ENCODE data around the gene ATP9B.
"Not testable (repeated sequence)": the region's sequence is repeated elsewhere in the genome, so short reads cannot be mapped to it uniquely, and the experiment has no call there.

Gene ATP9B

DNA sequence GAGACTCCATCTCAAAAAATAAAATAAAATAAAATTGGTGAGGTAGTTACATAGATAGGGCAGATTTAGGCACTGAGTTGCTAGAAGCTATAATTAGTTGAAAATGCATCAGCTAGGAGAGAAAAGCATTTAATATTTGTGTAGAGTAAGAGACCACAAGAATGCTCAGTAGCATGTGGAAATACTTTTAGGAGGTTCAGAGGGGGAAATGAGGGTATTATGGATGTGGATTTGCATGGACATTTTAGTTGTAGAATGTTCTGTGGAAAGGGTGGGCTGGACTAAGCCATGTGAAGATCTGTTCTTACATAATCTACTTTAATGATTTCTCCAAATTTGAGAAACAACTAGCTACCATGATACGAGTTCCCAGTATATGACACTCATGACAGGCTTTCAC lies 95.5 kb downstream of the ATP9B start:
- no peak overlapping the region for H3K4me3 ChIP-seq (ENCODE audit: low read depth, low read length)
- TF ChIP-seq, protein P1, sequence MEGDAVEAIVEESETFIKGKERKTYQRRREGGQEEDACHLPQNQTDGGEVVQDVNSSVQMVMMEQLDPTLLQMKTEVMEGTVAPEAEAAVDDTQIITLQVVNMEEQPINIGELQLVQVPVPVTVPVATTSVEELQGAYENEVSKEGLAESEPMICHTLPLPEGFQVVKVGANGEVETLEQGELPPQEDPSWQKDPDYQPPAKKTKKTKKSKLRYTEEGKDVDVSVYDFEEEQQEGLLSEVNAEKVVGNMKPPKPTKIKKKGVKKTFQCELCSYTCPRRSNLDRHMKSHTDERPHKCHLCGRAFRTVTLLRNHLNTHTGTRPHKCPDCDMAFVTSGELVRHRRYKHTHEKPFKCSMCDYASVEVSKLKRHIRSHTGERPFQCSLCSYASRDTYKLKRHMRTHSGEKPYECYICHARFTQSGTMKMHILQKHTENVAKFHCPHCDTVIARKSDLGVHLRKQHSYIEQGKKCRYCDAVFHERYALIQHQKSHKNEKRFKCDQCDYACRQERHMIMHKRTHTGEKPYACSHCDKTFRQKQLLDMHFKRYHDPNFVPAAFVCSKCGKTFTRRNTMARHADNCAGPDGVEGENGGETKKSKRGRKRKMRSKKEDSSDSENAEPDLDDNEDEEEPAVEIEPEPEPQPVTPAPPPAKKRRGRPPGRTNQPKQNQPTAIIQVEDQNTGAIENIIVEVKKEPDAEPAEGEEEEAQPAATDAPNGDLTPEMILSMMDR (IDR thresholded peaks at IDR 0.05; ENCODE audit: low read depth, low read length) = no peak

GRCh38 chr18:79166702-79167101 lies 97.5 kb downstream of the ATP9B start:
- TF ChIP-seq, protein P1 (IDR thresholded peaks at IDR 0.05; ENCODE audit: low read depth, low read length) = no peak
- H3K4me3 ChIP-seq (ENCODE audit: low read depth, low read length) = no peak overlapping the region

- H3K4me3 ChIP-seq (ENCODE audit: low read depth, low read length) = no peak overlapping the region
- TF ChIP-seq, protein P1 (IDR thresholded peaks at IDR 0.05; ENCODE audit: low read depth, low read length) = no peak
Observed at GRCh38 chr18:79167526-79168190, 98.5 kb downstream of the ATP9B start.

- H3K4me3 ChIP-seq (ENCODE audit: low read depth, low read length) = no peak overlapping the region
- TF ChIP-seq, protein P1 (IDR thresholded peaks at IDR 0.05; ENCODE audit: low read depth, low read length) = no peak
Observed at GRCh38 chr18:79169958-79170555, 100.9 kb downstream of the ATP9B start.

DNA sequence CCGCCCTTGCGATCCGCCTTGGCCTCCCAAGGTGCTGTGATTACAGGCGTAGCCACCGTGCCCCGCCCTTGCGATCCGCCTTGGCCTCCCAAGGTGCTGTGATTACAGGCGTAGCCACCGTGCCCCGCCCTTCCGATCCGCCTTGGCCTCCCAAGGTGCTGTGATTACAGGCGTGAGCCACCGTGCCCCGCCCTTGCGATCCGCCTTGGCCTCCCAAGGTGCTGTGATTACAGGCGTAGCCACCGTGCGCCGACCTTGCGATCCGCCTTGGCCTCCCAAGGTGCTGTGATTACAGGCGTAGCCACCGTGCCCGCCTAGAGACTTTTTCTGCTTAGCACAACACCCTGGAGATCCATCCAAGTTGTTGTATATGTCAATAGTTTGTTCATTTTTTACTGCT lies 103.1 kb downstream of the ATP9B start:
- H3K4me3 ChIP-seq (ENCODE audit: low read depth, low read length) = not testable (repeated sequence)

DNA sequence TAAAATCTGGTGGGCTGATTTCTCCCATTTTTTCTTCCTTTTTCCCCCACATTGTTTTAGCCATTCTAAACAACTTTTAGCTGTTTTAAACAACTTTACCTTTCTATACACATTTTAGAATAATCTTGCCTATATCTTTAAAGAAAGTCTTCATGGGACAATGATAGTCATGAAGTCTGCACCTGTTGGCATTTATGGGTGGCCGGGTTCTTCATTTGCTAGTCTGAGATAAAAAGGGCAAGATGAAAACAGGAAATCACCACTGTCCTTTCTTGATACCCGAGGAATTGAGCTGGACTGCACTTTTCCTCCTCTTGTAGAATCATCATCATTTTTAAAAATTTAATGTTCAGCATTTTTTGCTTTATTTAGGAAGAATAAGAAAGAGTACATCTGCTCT lies 104.5 kb downstream of the ATP9B start:
- TF ChIP-seq, protein P1 (IDR thresholded peaks at IDR 0.05; ENCODE audit: low read depth, low read length) = no peak
- H3K4me3 ChIP-seq (ENCODE audit: low read depth, low read length) = no peak overlapping the region

GRCh38 chr18:79178113-79178531 lies 108.9 kb downstream of the ATP9B start:
- H3K4me3 ChIP-seq (ENCODE audit: low read depth, low read length) = no peak overlapping the region
- TF ChIP-seq, protein P1 (IDR thresholded peaks at IDR 0.05; ENCODE audit: low read depth, low read length) = no peak

Measured in WI38 (cell line).